IMR-90 (cell line): Measurements from ENCODE around the gene USP12. TPM values are rescaled to one million over a fixed set of nuclear protein-coding genes. Genes with fewer than 3 reads are reported as not detected.
"Not testable (repeated sequence)": the region's sequence is repeated elsewhere in the genome, so short reads cannot be mapped to it uniquely, and the experiment has no call there.

Source experiments
- ATAC-seq: fragments of 200-7000 bp; cut with Tn5 transposase; 2 replicates; pipeline ENCODE4 v1.9.1; 2020; ENCODE audit warnings: low read depth, mild to moderate bottlenecking, moderate library complexity
- BruUV-seq: library from RNA; stranded (reverse); fragments of 400-500 nt; replicated peaks from 2 replicates; lab custom pipeline; 2021; lab: Mats Ljungman, UMichigan
- CTCF ChIA-PET: fragments of 300-600 bp; formaldehyde crosslinking; extraction: SDS; loops from one replicate; lab custom pipeline; 2021; ENCODE audit warnings: antibody characterized with exemption; lab: Yijun Ruan, JAX
- POLR2A ChIA-PET: fragments of 300-600 bp; sonication (Branson Sonifier 250); formaldehyde crosslinking; loops from one replicate; lab custom pipeline; 2022; ENCODE audit warnings: antibody characterized with exemption; ENCODE audit not compliant: unreplicated experiment; lab: Charles Lee
- DNase-seq: peaks from one replicate; pipeline ENCODE4 v3.0.0; 2013
- H2AFZ ChIP-seq: replicated peaks from 2 replicates; pipeline ENCODE3; 2013; ENCODE audit warnings: low read length, mild to moderate bottlenecking; ENCODE audit not compliant: poor library complexity
- H2AK5ac ChIP-seq: 2 replicates; pipeline ENCODE4 v1.6.1; 2013; ENCODE audit warnings: low read depth, low read length, inconsistent platforms
- H2AK9ac ChIP-seq: replicated peaks from 2 replicates; pipeline ENCODE3; 2013; ENCODE audit warnings: mild to moderate bottlenecking, low read depth, low read length, moderate library complexity; ENCODE audit not compliant: poor library complexity
- H2BK120ac ChIP-seq: 2 replicates; pipeline ENCODE4 v1.6.1; 2013; ENCODE audit warnings: low read depth, low read length, inconsistent platforms
- H2BK15ac ChIP-seq: 3 replicates; pipeline ENCODE4 v1.6.1; 2013; ENCODE audit warnings: low read depth, low read length, inconsistent platforms
- H2BK20ac ChIP-seq: 2 replicates; pipeline ENCODE4 v1.6.1; 2013; ENCODE audit warnings: low read depth, mild to moderate bottlenecking, inconsistent platforms, low read length, moderate library complexity
- H2BK5ac ChIP-seq: 2 replicates; pipeline ENCODE4 v1.6.1; 2013; ENCODE audit warnings: mild to moderate bottlenecking, low read depth, low read length, inconsistent platforms; ENCODE audit not compliant: poor library complexity, severe bottlenecking
- H3K14ac ChIP-seq: replicated peaks from 2 replicates; pipeline ENCODE4 v1.6.1; 2013; ENCODE audit warnings: low read depth, low read length, inconsistent platforms
- H3K18ac ChIP-seq: 2 replicates; pipeline ENCODE4 v1.6.1; 2013; ENCODE audit warnings: low read depth, low read length, control low read depth
- H3K23ac ChIP-seq: 2 replicates; pipeline ENCODE4 v1.6.1; 2013; ENCODE audit warnings: low read depth, low read length, inconsistent platforms
- H3K27ac ChIP-seq: 2 replicates; pipeline ENCODE4 v1.5.1; 2013; ENCODE audit warnings: mild to moderate bottlenecking, control low read depth, low read length; ENCODE audit not compliant: insufficient read depth
- H3K27me3 ChIP-seq: 2 replicates; pipeline ENCODE4 v1.6.1; 2013; ENCODE audit warnings: low read length; ENCODE audit not compliant: control insufficient read depth, insufficient read depth
- H3K36me3 ChIP-seq: 2 replicates; pipeline ENCODE4 v1.6.1; 2013; ENCODE audit warnings: low read length, mixed read lengths; ENCODE audit not compliant: control insufficient read depth, insufficient read depth
- H3K4ac ChIP-seq: 2 replicates; pipeline ENCODE4 v1.6.1; 2013; ENCODE audit warnings: low read depth, low read length, inconsistent platforms
- H3K4me1 ChIP-seq: 2 replicates; pipeline ENCODE4 v1.6.1; 2013; ENCODE audit warnings: low read length, mixed read lengths; ENCODE audit not compliant: control insufficient read depth, insufficient read depth
- H3K4me2 ChIP-seq: 2 replicates; pipeline ENCODE4 v1.6.1; 2013; ENCODE audit warnings: low read depth, mild to moderate bottlenecking, control low read depth, low read length, moderate library complexity
- H3K4me3 ChIP-seq: 2 replicates; pipeline ENCODE4 v1.5.1; 2013; ENCODE audit warnings: low read depth, mild to moderate bottlenecking, control low read depth, low read length, moderate library complexity; ENCODE audit not compliant: insufficient read depth
- H3K56ac ChIP-seq: 2 replicates; pipeline ENCODE4 v1.6.1; 2013; ENCODE audit warnings: low read length, inconsistent platforms; ENCODE audit not compliant: insufficient read depth; ENCODE audit errors: extremely low read depth
- H3K79me1 ChIP-seq, 2 experiments: 2 replicates each; pipeline ENCODE4 v1.6.1; 2013; ENCODE audit warnings: low read length in 2 of 2, inconsistent platforms in 1 of 2, low read depth in 1 of 2
- H3K9ac ChIP-seq: 2 replicates; pipeline ENCODE4 v1.6.1; 2013; ENCODE audit warnings: low read depth, low read length, control low read depth
- H3K9me1 ChIP-seq: 2 replicates; pipeline ENCODE4 v1.6.1; 2013; ENCODE audit warnings: low read length, inconsistent platforms; ENCODE audit not compliant: insufficient read depth
- H3K9me3 ChIP-seq: 2 replicates; pipeline ENCODE4 v1.6.1; 2013; ENCODE audit warnings: low read length; ENCODE audit not compliant: control insufficient read depth, insufficient read depth
- H4K20me1 ChIP-seq: 2 replicates; pipeline ENCODE4 v1.6.1; 2013; ENCODE audit warnings: low read length, inconsistent platforms; ENCODE audit not compliant: insufficient read depth
- H4K5ac ChIP-seq: 2 replicates; pipeline ENCODE4 v1.6.1; 2013; ENCODE audit warnings: mild to moderate bottlenecking, low read depth, low read length, control low read depth
- H4K8ac ChIP-seq, 2 experiments: 2 replicates each; pipeline ENCODE4 v1.6.1; 2013; ENCODE audit warnings: low read depth in 2 of 2, low read length in 2 of 2, control low read depth in 1 of 2, inconsistent platforms in 1 of 2
- H4K91ac ChIP-seq: 2 replicates; pipeline ENCODE4 v1.6.1; 2013; ENCODE audit warnings: low read depth, low read length, inconsistent platforms; ENCODE audit not compliant: insufficient read depth
- CHD1 ChIP-seq: IDR thresholded peaks from 2 replicates; pipeline ENCODE4 v1.6.1; 2012; ENCODE audit warnings: low read depth, low read length, improper control_type of control experiment
- MXI1 ChIP-seq: IDR thresholded peaks from 2 replicates; pipeline ENCODE4 v1.6.1; 2012; ENCODE audit warnings: low read depth, mild to moderate bottlenecking, low read length, moderate library complexity, borderline replicate concordance
- RFX5 ChIP-seq: IDR thresholded peaks from 2 replicates; pipeline ENCODE4 v1.8.0; 2012; ENCODE audit warnings: low read depth, mild to moderate bottlenecking, low read length, moderate library complexity
- WGBS, 2 experiments: methylation state at CpG; one replicate each; pipeline versions ENCODE4 v1.1.5 to v1.1.7; 2013; ENCODE audit warnings: missing lambda C conversion rate in 2 of 2; ENCODE audit not compliant: insufficient read length in 1 of 2; ENCODE audit errors: extremely low coverage in 2 of 2; 5-methylcytosine and 5-hydroxymethylcytosine counted together
- dilution Hi-C: fragments of 300-500 bp; cut with HindIII; formaldehyde crosslinking; loops from one replicate; pipeline ENCODE4 v1.14.3; 2018; ENCODE audit warnings: low sequenced_read_pairs; ENCODE audit not compliant: unreplicated experiment
- in situ Hi-C: fragments of 300-500 bp; cut with MboI; formaldehyde crosslinking; loops from 3 replicates; pipeline ENCODE4 v1.14.3; 2019; ENCODE audit warnings: low sequenced_read_pairs, inconsistent platforms, mixed read lengths
- intact Hi-C: fragments of 100-400 bp; cut with micrococcal nuclease; formaldehyde crosslinking; loops from 2 replicates; pipeline ENCODE4 v1.10.0; 2022
- polyA plus RNA-seq, 3 experiments: library from polyadenylated mRNA; depleted of rRNA; stranded (reverse); fragments of >200 nt; gene quantifications; 2 replicates each; pipeline ENCODE4 v1.2.3, GENCODE V29; 2012; ENCODE audit warnings: low replicate concordance in 1 of 3
- total RNA-seq: library from RNA; depleted of rRNA; stranded (reverse); fragments of >200 nt; gene quantifications from 2 replicates; pipeline ENCODE4 v1.2.3, GENCODE V29; 2012
- TF ChIP-seq, protein P1 (sequence below): fragments of 150-350 bp; IDR thresholded peaks from 2 replicates; pipeline ENCODE4 v1.6.1; 2017; ENCODE audit warnings: mild to moderate bottlenecking, antibody characterized with exemption, low read length, low read depth

USP12 gene
- total and polyA plus RNA-seq, 2 of the 4 experiments (the other 2 are of a cell fraction): 11.8 to 16.5 TPM

DNA sequence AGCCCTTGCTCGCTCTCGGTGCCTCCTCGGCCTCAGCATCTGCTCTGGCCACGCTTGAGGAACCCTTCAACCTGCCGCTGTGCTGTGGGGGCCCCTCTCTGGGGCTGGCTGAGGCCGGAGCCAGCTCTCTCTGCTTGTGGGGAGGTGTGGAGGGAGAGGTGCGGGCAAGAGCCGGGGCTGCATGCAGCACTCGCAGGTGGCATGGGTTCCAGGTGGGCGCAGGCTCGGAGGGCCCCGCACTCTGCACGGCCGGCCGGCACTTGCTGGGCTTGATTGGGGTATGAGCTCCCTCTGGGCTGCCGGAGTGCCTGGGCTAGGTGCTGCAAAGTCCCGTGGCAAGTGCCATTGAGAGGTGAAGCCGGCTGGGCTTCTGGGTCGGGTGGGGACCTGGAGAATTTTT lies 48.0 kb upstream of the USP12 start (continued):
- TF ChIP-seq RFX5 (no peak), CHD1 (no peak), MXI1 (no peak)
- TF ChIP-seq, protein P1, sequence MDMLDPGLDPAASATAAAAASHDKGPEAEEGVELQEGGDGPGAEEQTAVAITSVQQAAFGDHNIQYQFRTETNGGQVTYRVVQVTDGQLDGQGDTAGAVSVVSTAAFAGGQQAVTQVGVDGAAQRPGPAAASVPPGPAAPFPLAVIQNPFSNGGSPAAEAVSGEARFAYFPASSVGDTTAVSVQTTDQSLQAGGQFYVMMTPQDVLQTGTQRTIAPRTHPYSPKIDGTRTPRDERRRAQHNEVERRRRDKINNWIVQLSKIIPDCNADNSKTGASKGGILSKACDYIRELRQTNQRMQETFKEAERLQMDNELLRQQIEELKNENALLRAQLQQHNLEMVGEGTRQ: no peak

DNA sequence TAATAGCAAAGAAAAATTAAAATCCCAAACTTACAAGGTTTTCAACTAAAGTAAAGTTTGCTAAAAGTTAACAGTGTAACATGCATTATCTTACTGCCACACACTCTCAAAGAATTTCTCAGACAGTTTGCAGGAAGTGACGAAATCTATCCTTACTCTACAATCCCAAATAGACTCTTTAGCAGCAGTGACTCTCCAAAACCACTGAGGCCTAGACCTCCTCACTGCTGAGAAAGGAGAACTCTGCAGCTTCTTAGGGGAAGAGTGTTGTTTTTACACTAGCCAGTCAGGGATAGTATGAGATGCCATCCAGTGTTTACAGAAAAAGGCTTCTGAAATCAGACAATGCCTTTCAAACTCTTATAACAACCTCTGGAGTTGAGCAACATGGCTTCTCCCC lies 47.2 kb upstream of the USP12 start:
- H2BK20ac ChIP-seq, H3K56ac ChIP-seq, H2AK9ac ChIP-seq, H2BK5ac ChIP-seq, H3K18ac ChIP-seq, ATAC-seq, H2AFZ ChIP-seq, H3K9me3 ChIP-seq, H3K4me2 ChIP-seq, H3K14ac ChIP-seq, H3K36me3 ChIP-seq, H2AK5ac ChIP-seq, H3K9ac ChIP-seq, DNase-seq, H3K27me3 ChIP-seq, H4K5ac ChIP-seq, H2BK120ac ChIP-seq, H3K4ac ChIP-seq, H3K4me1 ChIP-seq, POLR2A ChIA-PET, H3K9me1 ChIP-seq, H4K20me1 ChIP-seq, H2BK15ac ChIP-seq, in situ Hi-C loops, dilution Hi-C loops, H3K27ac ChIP-seq, CTCF ChIA-PET, H3K23ac ChIP-seq, H4K91ac ChIP-seq, H3K4me3 ChIP-seq, H3K79me1 ChIP-seq, BruUV-seq: not testable (repeated sequence)
- WGBS, 2 experiments: no CpG with 5 or more reads among the region's 1 CpG
- intact Hi-C loops: loop anchor here (5.0 kb wide), 1 partner anchor 37 kb away; no protein-coding TSS in a partner anchor
- peak overlapping the region; percentile 55 to 66; a peak in 2 of 4 replicates for H4K8ac ChIP-seq

DNA sequence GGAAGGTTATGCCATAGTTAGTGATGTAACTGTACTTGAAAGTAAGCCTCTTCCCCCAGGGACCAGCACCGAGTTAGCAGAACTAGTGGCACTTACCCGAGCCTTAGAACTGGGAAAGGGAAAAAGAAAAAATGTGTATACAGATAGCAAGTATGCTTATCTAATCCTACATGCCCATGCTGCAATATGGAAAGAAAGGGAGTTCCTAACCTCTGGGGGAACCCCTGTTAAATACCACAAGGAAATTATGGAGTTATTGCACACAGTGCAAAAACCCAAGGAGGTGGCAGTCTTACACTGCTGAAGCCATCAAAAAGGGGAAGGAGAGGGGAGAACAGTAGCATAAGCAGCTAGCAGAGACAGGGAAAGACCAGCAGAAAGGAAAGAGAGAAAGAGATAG lies 46.2 kb upstream of the USP12 start:
- H2AK9ac ChIP-seq, H3K4me3 ChIP-seq, DNase-seq, H3K18ac ChIP-seq, H4K20me1 ChIP-seq, H3K4me1 ChIP-seq, H2BK20ac ChIP-seq, H4K5ac ChIP-seq, H3K56ac ChIP-seq, H3K27me3 ChIP-seq, H4K91ac ChIP-seq, H4K8ac ChIP-seq, H2AFZ ChIP-seq, H2BK5ac ChIP-seq, H3K27ac ChIP-seq, H2BK120ac ChIP-seq, H3K9ac ChIP-seq, H3K9me3 ChIP-seq, H3K36me3 ChIP-seq, dilution Hi-C loops, H2AK5ac ChIP-seq, H3K9me1 ChIP-seq, H3K79me1 ChIP-seq, BruUV-seq, H3K4me2 ChIP-seq, CTCF ChIA-PET, H2BK15ac ChIP-seq, POLR2A ChIA-PET, H3K23ac ChIP-seq, in situ Hi-C loops, H3K14ac ChIP-seq, H3K4ac ChIP-seq, ATAC-seq: not testable (repeated sequence)
- intact Hi-C loops: loop anchor here (5.0 kb wide), 1 partner anchor 35 kb away; no protein-coding TSS in a partner anchor
- WGBS, 2 experiments: no CpG with 5 or more reads among the region's 2 CpGs
